Measurements from ENCODE around the gene CUL4A. TPM values are rescaled to one million over a fixed set of nuclear protein-coding genes. Genes with fewer than 3 reads are reported as not detected.

Gene CUL4A
- total and polyA plus RNA-seq, 2 donors (not counting 1 experiment from before 2014, with no cell fraction given): 37.5 to 80.4 TPM

DNA sequence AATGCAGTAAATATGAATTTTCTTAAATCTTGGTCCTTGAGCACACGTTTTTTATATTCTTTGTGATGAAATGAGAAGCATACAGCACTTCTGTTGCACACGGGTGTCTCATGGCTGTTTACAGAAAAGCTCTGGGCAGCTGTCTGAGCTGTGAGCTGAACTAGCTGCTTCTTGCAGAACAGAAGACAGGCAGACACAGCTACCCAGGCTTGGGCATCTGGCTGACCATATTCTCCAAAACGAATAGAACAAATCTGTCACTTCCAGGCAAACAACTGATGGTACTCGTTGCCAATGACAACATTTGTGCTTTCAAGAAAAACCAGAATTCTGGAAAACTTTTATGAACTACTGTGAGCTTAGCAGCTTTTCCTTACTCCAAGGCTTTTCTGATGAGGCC is 17.1 kb upstream of the CUL4A start:
- Histone ChIP-seq H3K79me2 (ENCODE audit: control insufficient read depth, insufficient read depth, low read length) (no peaks in the 10 kb centered on the region), H3K9me3 (ENCODE audit: control extremely low read depth in 1 of 3, control insufficient read depth in 2 of 3, insufficient read depth in 1 of 3, low read length in 2 of 3) (no peaks in the 10 kb centered on the region), H3K27ac (ENCODE audit: low read length in 2 of 2) (no peak overlapping the region), H3K27me3 (replicated peaks in 1 of 4; ENCODE audit: control extremely low read depth in 1 of 4, control insufficient read depth in 3 of 4, insufficient read depth in 4 of 4, low read length in 3 of 4) (no peaks in the 10 kb centered on the region), H2AFZ (ENCODE audit: insufficient read depth, low read depth, low read length, poor library complexity, severe bottlenecking) (no peak overlapping the region), H3K9ac (ENCODE audit: low read length) (no peak overlapping the region), H3K4me2 (replicated peaks; ENCODE audit: low read depth, low read length, poor library complexity, severe bottlenecking) (no peak overlapping the region), H3K36me3 (replicated peaks in 1 of 2; ENCODE audit: control extremely low read depth in 1 of 2, control insufficient read depth in 1 of 2, extremely low read depth in 1 of 2, insufficient read depth in 2 of 2, low read length in 1 of 2) (peaks cover 11 to 60% of the 10 kb centered on the region in 2 experiments), H3K4me1 (ENCODE audit: control insufficient read depth in 2 of 2, insufficient read depth in 2 of 2, low read length in 2 of 2) (no peaks in the 10 kb centered on the region), H4K20me1 (ENCODE audit: control insufficient read depth, insufficient read depth, low read length, poor library complexity, severe bottlenecking) (no peaks in the 10 kb centered on the region), H3K4me3 (ENCODE audit: control extremely low read depth in 1 of 5, extremely low read depth in 1 of 5, insufficient read depth in 1 of 5, low read depth in 2 of 5, low read length in 4 of 5) (no peak overlapping the region)
- ATAC-seq (ENCODE audit: low read depth) (no peak), DNase-seq (no peak)
- 91% methylated on average over 4 of the region's 4 CpGs for WGBS (ENCODE audit: insufficient coverage)
- POLR2A ChIA-PET: no interaction called here
- no peaks in the 10 kb centered on the region for H3K9me3 Mint-ChIP-seq (ENCODE audit: insufficient read depth)
- no peak for TF ChIP-seq CTCF (IDR thresholded peaks at IDR 0.05)
- no peak overlapping the region for H3K27ac Mint-ChIP-seq
- no peaks in the 10 kb centered on the region for H3K27me3 Mint-ChIP-seq
- CTCF ChIA-PET: no interaction called here
- intact Hi-C loops (cut with micrococcal nuclease): no loop called here
- no peak overlapping the region for H3K4me3 Mint-ChIP-seq
- no peaks in the 10 kb centered on the region for H3K4me1 Mint-ChIP-seq

DNA sequence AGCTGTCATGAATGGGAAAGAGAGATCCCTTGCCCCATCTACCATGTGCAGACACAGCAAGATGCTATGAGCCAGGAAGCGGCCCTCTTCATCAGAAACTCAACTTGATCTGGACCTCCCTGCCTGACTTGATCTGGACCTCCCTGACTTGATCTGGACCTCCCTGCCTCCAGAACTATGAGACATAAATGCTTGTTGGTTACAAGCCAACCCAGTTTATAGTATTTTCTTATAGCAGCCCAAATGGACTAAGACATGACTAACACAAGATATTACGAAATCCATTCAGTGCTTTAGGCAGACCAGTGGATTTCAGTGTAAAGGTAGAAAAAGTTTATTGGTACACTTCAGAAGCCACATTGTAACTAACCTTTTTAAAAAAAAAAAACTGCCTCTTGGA is 16.5 kb upstream of the CUL4A start:
- ChIA-PET CTCF (no interaction called here), POLR2A (no interaction called here)
- Histone ChIP-seq H2AFZ (ENCODE audit: insufficient read depth, low read depth, low read length, poor library complexity, severe bottlenecking) (no peak overlapping the region), H3K79me2 (ENCODE audit: control insufficient read depth, insufficient read depth, low read length) (no peaks in the 10 kb centered on the region), H3K4me1 (ENCODE audit: control insufficient read depth in 2 of 2, insufficient read depth in 2 of 2, low read length in 2 of 2) (no peaks in the 10 kb centered on the region), H3K4me2 (replicated peaks; ENCODE audit: low read depth, low read length, poor library complexity, severe bottlenecking) (no peak overlapping the region), H3K9ac (ENCODE audit: low read length) (no peak overlapping the region), H3K9me3 (ENCODE audit: control extremely low read depth in 1 of 3, control insufficient read depth in 2 of 3, insufficient read depth in 1 of 3, low read length in 2 of 3) (no peaks in the 10 kb centered on the region), H3K36me3 (replicated peaks in 1 of 2; ENCODE audit: control extremely low read depth in 1 of 2, control insufficient read depth in 1 of 2, extremely low read depth in 1 of 2, insufficient read depth in 2 of 2, low read length in 1 of 2) (peaks cover 11 to 60% of the 10 kb centered on the region in 2 experiments), H4K20me1 (ENCODE audit: control insufficient read depth, insufficient read depth, low read length, poor library complexity, severe bottlenecking) (no peaks in the 10 kb centered on the region), H3K27ac (ENCODE audit: low read length in 2 of 2) (no peak overlapping the region), H3K4me3 (ENCODE audit: control extremely low read depth in 1 of 5, extremely low read depth in 1 of 5, insufficient read depth in 1 of 5, low read depth in 2 of 5, low read length in 4 of 5) (no peak overlapping the region), H3K27me3 (replicated peaks in 1 of 4; ENCODE audit: control extremely low read depth in 1 of 4, control insufficient read depth in 3 of 4, insufficient read depth in 4 of 4, low read length in 3 of 4) (no peaks in the 10 kb centered on the region)
- intact Hi-C loops (cut with micrococcal nuclease): no loop called here
- TF ChIP-seq EZH2 (IDR thresholded peaks at IDR 0.05; ENCODE audit: borderline replicate concordance, insufficient read depth, low read depth, low read length, poor library complexity, severe bottlenecking): no peak
- TF ChIP-seq CTCF (IDR thresholded peaks at IDR 0.05): no peak
- Mint-ChIP-seq H3K4me1 (no peaks in the 10 kb centered on the region), H3K27me3 (no peaks in the 10 kb centered on the region), H3K9me3 (ENCODE audit: insufficient read depth) (no peaks in the 10 kb centered on the region), H3K27ac (no peak overlapping the region), H3K4me3 (no peak overlapping the region)
- ATAC-seq (ENCODE audit: low read depth) (no peak), DNase-seq (no peak)
- 100% methylated on average over 1 of the region's 2 CpGs for WGBS (ENCODE audit: insufficient coverage)
